GM12874 (cell line): Measurements from ENCODE around the gene VENTX.

Experiments used
- TF ChIP-seq, protein P1 (sequence below): IDR thresholded peaks from 2 replicates; pipeline ENCODE4 v1.5.1; 2011; ENCODE audit warnings: low read depth, mild to moderate bottlenecking, control low read depth, low read length, moderate library complexity; ENCODE audit not compliant: insufficient read depth

Gene VENTX

GRCh38 chr10:133219782-133220181 lies 17.9 kb upstream of the VENTX start:
- TF ChIP-seq, protein P1, sequence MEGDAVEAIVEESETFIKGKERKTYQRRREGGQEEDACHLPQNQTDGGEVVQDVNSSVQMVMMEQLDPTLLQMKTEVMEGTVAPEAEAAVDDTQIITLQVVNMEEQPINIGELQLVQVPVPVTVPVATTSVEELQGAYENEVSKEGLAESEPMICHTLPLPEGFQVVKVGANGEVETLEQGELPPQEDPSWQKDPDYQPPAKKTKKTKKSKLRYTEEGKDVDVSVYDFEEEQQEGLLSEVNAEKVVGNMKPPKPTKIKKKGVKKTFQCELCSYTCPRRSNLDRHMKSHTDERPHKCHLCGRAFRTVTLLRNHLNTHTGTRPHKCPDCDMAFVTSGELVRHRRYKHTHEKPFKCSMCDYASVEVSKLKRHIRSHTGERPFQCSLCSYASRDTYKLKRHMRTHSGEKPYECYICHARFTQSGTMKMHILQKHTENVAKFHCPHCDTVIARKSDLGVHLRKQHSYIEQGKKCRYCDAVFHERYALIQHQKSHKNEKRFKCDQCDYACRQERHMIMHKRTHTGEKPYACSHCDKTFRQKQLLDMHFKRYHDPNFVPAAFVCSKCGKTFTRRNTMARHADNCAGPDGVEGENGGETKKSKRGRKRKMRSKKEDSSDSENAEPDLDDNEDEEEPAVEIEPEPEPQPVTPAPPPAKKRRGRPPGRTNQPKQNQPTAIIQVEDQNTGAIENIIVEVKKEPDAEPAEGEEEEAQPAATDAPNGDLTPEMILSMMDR, result no peak

GRCh38 chr10:133221331-133221730 lies 16.3 kb upstream of the VENTX start:
- TF ChIP-seq, protein P1, result no peak

DNA sequence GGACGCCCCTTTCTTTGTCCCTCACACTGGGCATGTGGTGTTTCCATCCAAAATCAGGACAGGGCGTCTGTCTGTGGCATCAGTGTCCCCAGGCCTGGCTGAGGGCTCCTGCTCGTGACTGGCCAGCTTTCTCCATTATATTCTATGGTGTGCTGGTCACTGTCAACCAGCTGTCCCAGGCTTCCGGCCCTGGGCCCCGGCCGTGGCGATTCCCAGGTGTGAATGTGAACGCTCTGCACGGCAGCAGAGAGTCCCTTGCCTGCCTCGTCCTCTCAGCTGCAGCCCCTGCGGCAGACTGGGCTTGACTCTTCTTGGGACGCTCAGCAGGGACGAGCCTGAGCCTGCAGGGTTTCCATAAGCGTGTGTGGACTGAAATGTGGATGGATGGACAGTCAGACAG lies 13.6 kb upstream of the VENTX start:
- TF ChIP-seq, protein P1, result no peak

GRCh38 chr10:133224756-133225372 lies 12.8 kb upstream of the VENTX start:
- TF ChIP-seq, protein P1, result no peak

DNA sequence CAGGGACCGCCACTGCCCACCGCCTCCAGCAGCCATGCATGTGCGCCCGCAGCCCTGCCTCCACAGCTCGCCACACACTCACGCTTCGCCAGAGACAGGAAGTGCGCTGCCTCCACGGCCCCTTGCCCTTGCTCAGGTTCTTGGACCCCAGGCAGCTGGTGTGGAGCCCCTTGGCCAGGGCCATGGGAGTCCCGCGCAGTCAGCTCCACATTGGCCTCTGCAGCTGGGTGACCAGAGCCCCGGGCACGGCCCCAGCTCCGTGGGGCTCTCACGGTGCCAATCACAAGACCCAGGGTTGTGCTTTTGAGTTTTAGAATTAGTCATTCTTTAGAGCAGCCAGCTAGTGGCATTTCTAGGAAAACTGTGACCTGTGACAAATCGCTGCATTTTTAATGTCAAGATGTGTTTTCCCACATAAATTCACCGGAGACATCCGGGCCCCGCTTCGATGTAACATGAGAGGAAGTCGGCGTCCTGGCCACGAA lies 11.9 kb upstream of the VENTX start:
- TF ChIP-seq, protein P1, result no peak

- TF ChIP-seq, protein P1, result 0 out of 2 replicates have a peak, but pooled peaks have one; percentile 6
Observed at GRCh38 chr10:133226251-133226808, 11.3 kb upstream of the VENTX start.

- TF ChIP-seq, protein P1, result no peak
Observed at GRCh38 chr10:133227256-133227655, 10.4 kb upstream of the VENTX start.
